HCT116 (cell line): ENCODE data around the gene SON. TPM values are rescaled to one million over a fixed set of nuclear protein-coding genes. Genes with fewer than 3 reads are reported as not detected.

Experiments used
- ATAC-seq: fragments of 200-7000 bp; cut with Tn5 transposase; 2 replicates; pipeline ENCODE4 v1.9.1; 2020; ENCODE audit warnings: mild to moderate bottlenecking, moderate library complexity
- BruUV-seq: library from RNA; stranded (reverse); fragments of 400-500 nt; replicated peaks from 2 replicates; lab custom pipeline; 2021; lab: Mats Ljungman, UMichigan
- CTCF ChIA-PET: fragments of 300-600 bp; sonication (Branson Sonifier 250); formaldehyde crosslinking; loops from one replicate; lab custom pipeline; 2021; ENCODE audit warnings: antibody characterized with exemption; lab: Charles Lee
- POLR2A ChIA-PET: fragments of 300-600, 350-600 bp; sonication (Branson Sonifier 250); formaldehyde crosslinking; loops from one replicate; lab custom pipeline; 2021; ENCODE audit warnings: antibody characterized with exemption; lab: Charles Lee
- RAD21 ChIA-PET, 2 experiments: fragments of 300-600 bp; sonication (Branson Sonifier 250); formaldehyde crosslinking; loops; one replicate each; lab custom pipeline; 2023; ENCODE audit warnings: low total read pairs in 2 of 2; ENCODE audit not compliant: uncharacterized antibody in 2 of 2, unreplicated experiment in 2 of 2, low non-redundant PET in 1 of 2; lab: Charles Lee
- DNase-seq: peaks from one replicate; pipeline ENCODE4 v3.0.0-alpha.2; 2010; ENCODE audit warnings: low read depth, low spot score
- H2AFZ ChIP-seq: fragments of 200-600 bp; shearing (Covaris generic), sonication (generic); 2 replicates; pipeline ENCODE4 v1.6.1; 2017; ENCODE audit warnings: low read depth, mixed run types, mixed read lengths, antibody characterized with exemption, low read length; ENCODE audit not compliant: poor library complexity, severe bottlenecking
- H3K27ac ChIP-seq: 2 replicates; pipeline ENCODE4 v1.5.1; 2012; ENCODE audit warnings: low read depth, low read length
- H3K27me3 ChIP-seq: fragments of 200-600 bp; sonication (generic); 2 replicates; pipeline ENCODE4 v1.6.1; 2016; ENCODE audit warnings: mixed run types, low read length, mixed read lengths; ENCODE audit not compliant: insufficient read depth
- H3K36me3 ChIP-seq, 2 experiments: fragments of 200-500 bp in 1 of 2; fragments of 200-600 bp in 1 of 2; sonication (Bioruptor generic) in 1 of 2; sonication (generic) in 1 of 2; 2 replicates each; pipeline versions ENCODE4 v1.5.1 to v1.6.1; 2014 to 2016; ENCODE audit warnings: low read length in 2 of 2, inconsistent platforms in 1 of 2, mixed read lengths in 1 of 2, mixed run types in 1 of 2; ENCODE audit not compliant: insufficient read depth in 2 of 2, control insufficient read depth in 1 of 2
- H3K4me1 ChIP-seq, 2 experiments: fragments of 200-600 bp in 1 of 2; sonication (generic) in 1 of 2; 2 replicates each; pipeline versions ENCODE4 v1.5.1 to v1.6.1; 2012 to 2017; ENCODE audit warnings: low read length in 2 of 2, inconsistent platforms in 1 of 2, mild to moderate bottlenecking in 1 of 2, mixed read lengths in 1 of 2, mixed run types in 1 of 2, moderate library complexity in 1 of 2; ENCODE audit not compliant: insufficient read depth in 2 of 2, control insufficient read depth in 1 of 2
- H3K4me2 ChIP-seq: fragments of 200-600 bp; sonication (generic); 2 replicates; pipeline ENCODE4 v1.6.1; 2017; ENCODE audit warnings: mixed run types, low read length, mixed read lengths
- H3K4me3 ChIP-seq, 2 experiments: fragments of 200-600 bp in 1 of 2; sonication (generic) in 1 of 2; replicated peaks in 1 of 2; 2 replicates each; pipeline ENCODE4 v1.5.1; 2011 to 2016; ENCODE audit warnings: low read length in 2 of 2, control low read depth in 1 of 2, low read depth in 1 of 2, mild to moderate bottlenecking in 1 of 2, mixed read lengths in 1 of 2, mixed run types in 1 of 2
- H3K79me2 ChIP-seq: fragments of 200-600 bp; sonication (generic); 2 replicates; pipeline ENCODE4 v1.6.1; 2017; ENCODE audit warnings: mild to moderate bottlenecking, mixed run types, low read length, moderate library complexity, mixed read lengths; ENCODE audit not compliant: insufficient read depth
- H3K9ac ChIP-seq: fragments of 200-600 bp; sonication (generic); 2 replicates; pipeline ENCODE4 v1.6.1; 2016; ENCODE audit warnings: low read length, mixed read lengths
- H3K9me2 ChIP-seq: fragments of 200-600 bp; sonication (generic), shearing (Covaris generic); 2 replicates; pipeline ENCODE4 v1.6.1; 2017; ENCODE audit warnings: mixed run types, mild to moderate bottlenecking, moderate library complexity; ENCODE audit not compliant: insufficient read depth
- H3K9me3 ChIP-seq, 2 experiments: fragments of 200-500 bp in 1 of 2; fragments of 200-600 bp in 1 of 2; sonication (Bioruptor generic) in 1 of 2; sonication (generic) in 1 of 2; 2 replicates each; pipeline ENCODE4 v1.6.1; 2014 to 2017; ENCODE audit warnings: low read length in 2 of 2, mixed read lengths in 2 of 2, inconsistent platforms in 1 of 2, low read depth in 1 of 2, mild to moderate bottlenecking in 1 of 2, mixed run types in 1 of 2, moderate library complexity in 1 of 2; ENCODE audit not compliant: control insufficient read depth in 1 of 2, insufficient read depth in 1 of 2
- H4K20me1 ChIP-seq: fragments of 200-600 bp; sonication (generic), shearing (Covaris generic); 2 replicates; pipeline ENCODE4 v1.6.1; 2017; ENCODE audit warnings: mixed run types, mild to moderate bottlenecking, moderate library complexity; ENCODE audit not compliant: insufficient read depth
- ATF3 ChIP-seq: IDR thresholded peaks from 2 replicates; pipeline ENCODE4 v1.6.1; 2012
- CBX3 ChIP-seq: IDR thresholded peaks from 2 replicates; pipeline ENCODE4 v1.6.1; 2012; ENCODE audit warnings: low read depth
- EGR1 ChIP-seq: IDR thresholded peaks from 2 replicates; pipeline ENCODE4 v1.6.1; 2012; ENCODE audit warnings: low read depth
- ELF1 ChIP-seq: IDR thresholded peaks from 2 replicates; pipeline ENCODE4 v1.6.1; 2012; ENCODE audit warnings: low read depth, borderline replicate concordance
- EZH2phosphoT487 ChIP-seq: fragments of 200-600 bp; IDR thresholded peaks from 2 replicates; pipeline ENCODE4 v1.6.1; 2018; ENCODE audit warnings: antibody characterized with exemption, borderline replicate concordance
- FOSL1 ChIP-seq: IDR thresholded peaks from 2 replicates; pipeline ENCODE4 v1.6.1; 2012; ENCODE audit warnings: low read depth
- JUND ChIP-seq: IDR thresholded peaks from 2 replicates; pipeline ENCODE4 v1.6.1; 2012
- POLR2A ChIP-seq: IDR thresholded peaks from 2 replicates; pipeline ENCODE4 v1.7.0; 2011; ENCODE audit warnings: borderline replicate concordance; ENCODE audit not compliant: insufficient read depth, insufficient read length; ENCODE audit errors: extremely low read depth
- POLR2AphosphoS5 ChIP-seq: IDR thresholded peaks from 2 replicates; pipeline ENCODE4 v1.6.1; 2011; ENCODE audit warnings: mild to moderate bottlenecking, low read depth, low read length, moderate library complexity
- RAD21 ChIP-seq: IDR thresholded peaks from 2 replicates; pipeline ENCODE4 v1.6.1; 2012; ENCODE audit warnings: low read depth, mild to moderate bottlenecking
- SIN3A ChIP-seq: IDR thresholded peaks from 2 replicates; pipeline ENCODE4 v1.6.1; 2012; ENCODE audit warnings: low read depth
- SRF ChIP-seq: IDR thresholded peaks from 2 replicates; pipeline ENCODE4 v1.6.1; 2012; ENCODE audit warnings: low read depth
- YY1 ChIP-seq: IDR thresholded peaks from 2 replicates; pipeline ENCODE4 v1.6.1; 2011; ENCODE audit warnings: low read length, low read depth, moderate library complexity, mild to moderate bottlenecking; ENCODE audit not compliant: insufficient replicate concordance; ENCODE audit errors: extremely low read depth
- ZFX ChIP-seq: fragments of 450-650 bp; IDR thresholded peaks from 2 replicates; pipeline ENCODE4 v1.6.1; 2017
- ZNF274 ChIP-seq: fragments of 200-500 bp; sonication (Bioruptor generic); IDR thresholded peaks from 2 replicates; pipeline ENCODE4 v1.6.1; 2014; ENCODE audit warnings: mild to moderate bottlenecking, low read depth, low read length, inconsistent platforms
- intact Hi-C: fragments of 100-400 bp; cut with micrococcal nuclease; formaldehyde crosslinking; loops from 2 replicates; pipeline ENCODE4 v1.10.0; 2022
- total RNA-seq: library from RNA; stranded (reverse); gene quantifications from one replicate; pipeline ENCODE4 v1.2.1, GENCODE V29; 2021; ENCODE audit not compliant: unreplicated experiment
- TF ChIP-seq, protein P1 (sequence below): IDR thresholded peaks from 2 replicates; pipeline ENCODE4 v1.6.1; 2011; ENCODE audit warnings: mild to moderate bottlenecking, low read length, moderate library complexity; ENCODE audit not compliant: insufficient replicate concordance; ENCODE audit errors: extremely low read depth

Gene SON
- total RNA-seq, 1 experiment from 2014 or later, result 195 TPM

DNA sequence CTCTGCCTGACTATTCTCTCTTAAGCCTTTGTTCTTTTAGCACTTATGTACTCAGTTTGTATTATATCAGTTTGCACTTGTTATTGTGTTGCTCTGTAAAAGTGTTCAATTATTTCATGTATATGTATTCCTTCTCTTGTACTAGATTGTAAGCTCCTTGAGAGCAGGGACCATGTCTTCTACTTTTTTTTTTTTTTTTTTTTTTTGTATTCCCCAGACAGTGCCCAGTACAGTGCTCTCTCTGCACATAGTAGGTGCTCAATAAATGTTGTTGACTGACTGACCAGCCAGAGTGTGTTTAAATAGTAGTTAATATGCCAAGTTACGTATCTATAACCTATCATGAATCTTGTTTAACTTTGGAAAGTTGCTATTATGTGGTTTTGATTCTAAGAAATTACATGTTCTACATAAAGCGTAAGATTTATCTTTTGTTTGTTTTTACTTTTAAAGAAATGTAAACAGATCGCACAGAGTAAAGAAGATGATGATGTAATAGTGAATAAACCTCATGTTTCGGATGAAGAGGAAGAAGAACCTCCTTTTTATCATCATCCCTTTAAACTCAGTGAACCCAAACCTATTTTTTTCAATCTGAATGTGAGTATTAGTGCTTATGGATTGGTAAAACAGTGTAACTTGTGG, 16.1 kb downstream of the SON start:
- no peaks in the 10 kb centered on the region for H3K4me1 ChIP-seq
- H3K36me3 ChIP-seq, result peaks cover 77 to 85% of the 10 kb centered on the region in 2 experiments
- CTCF ChIA-PET, result no interaction called here
- H3K9ac ChIP-seq, result no peak overlapping the region
- RAD21 ChIA-PET, result no interaction called here
- no peaks in the 10 kb centered on the region for H3K9me3 ChIP-seq
- H3K27me3 ChIP-seq, result no peaks in the 10 kb centered on the region
- H4K20me1 ChIP-seq, result peaks cover 53% of the 10 kb centered on the region
- no peak overlapping the region for H3K4me3 ChIP-seq
- no peak overlapping the region for H2AFZ ChIP-seq
- BruUV-seq, result no TSS peak
- intact Hi-C loops, result no loop called here
- ATAC-seq, result no peak
- POLR2A ChIA-PET, result no interaction called here
- H3K79me2 ChIP-seq, result peaks cover 100% of the 10 kb centered on the region
- no peak overlapping the region for H3K4me2 ChIP-seq
- H3K27ac ChIP-seq, result no peak overlapping the region
- no peaks in the 10 kb centered on the region for H3K9me2 ChIP-seq
- no peak for DNase-seq
- TF ChIP-seq JUND, result no peak
- no peak for TF ChIP-seq RAD21

DNA sequence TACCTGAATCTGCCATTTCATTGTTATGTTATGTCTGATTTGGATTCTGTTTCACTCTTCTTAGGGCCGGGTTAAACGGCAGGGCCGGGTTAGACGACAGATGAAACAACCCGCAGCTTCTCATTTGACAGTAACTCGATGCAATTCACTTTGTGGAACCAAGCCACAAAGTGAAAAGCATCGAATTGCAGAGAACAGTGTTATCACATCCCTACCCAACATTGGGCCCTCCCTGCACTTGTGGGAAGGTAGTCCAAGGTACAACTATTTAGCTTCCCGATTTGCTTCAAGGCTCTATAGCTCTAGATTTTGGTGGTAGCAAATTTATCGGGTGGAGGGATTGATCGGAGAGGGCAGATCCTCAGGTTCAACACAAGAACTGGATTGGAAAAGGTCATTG, 17.0 kb downstream of the SON start:
- POLR2A ChIA-PET, result no interaction called here
- no peak overlapping the region for H3K27ac ChIP-seq
- CTCF ChIA-PET, result no interaction called here
- H3K4me3 ChIP-seq, result no peak overlapping the region
- peaks cover 69 to 77% of the 10 kb centered on the region in 2 experiments for H3K36me3 ChIP-seq
- no peaks in the 10 kb centered on the region for H3K9me2 ChIP-seq
- no peaks in the 10 kb centered on the region for H3K27me3 ChIP-seq
- no peak for DNase-seq
- peaks cover 99% of the 10 kb centered on the region for H3K79me2 ChIP-seq
- no peaks in the 10 kb centered on the region for H3K9me3 ChIP-seq
- intact Hi-C loops, result no loop called here
- H3K4me1 ChIP-seq, result no peaks in the 10 kb centered on the region
- RAD21 ChIA-PET, result no interaction called here
- no peak overlapping the region for H3K4me2 ChIP-seq
- H4K20me1 ChIP-seq, result peaks cover 55% of the 10 kb centered on the region
- ATAC-seq, result no peak
- BruUV-seq, result no TSS peak
- no peak overlapping the region for H2AFZ ChIP-seq
- no peak overlapping the region for H3K9ac ChIP-seq
- TF ChIP-seq YY1 (no peak), RAD21 (no peak), SRF (no peak), ELF1 (no peak), JUND (no peak), SIN3A (no peak), POLR2A (no peak), FOSL1 (no peak), POLR2AphosphoS5 (no peak), CBX3 (no peak), EGR1 (no peak), EZH2phosphoT487 (no peak), ATF3 (no peak), ZFX (no peak), ZNF274 (no peak)
- TF ChIP-seq, protein P1, sequence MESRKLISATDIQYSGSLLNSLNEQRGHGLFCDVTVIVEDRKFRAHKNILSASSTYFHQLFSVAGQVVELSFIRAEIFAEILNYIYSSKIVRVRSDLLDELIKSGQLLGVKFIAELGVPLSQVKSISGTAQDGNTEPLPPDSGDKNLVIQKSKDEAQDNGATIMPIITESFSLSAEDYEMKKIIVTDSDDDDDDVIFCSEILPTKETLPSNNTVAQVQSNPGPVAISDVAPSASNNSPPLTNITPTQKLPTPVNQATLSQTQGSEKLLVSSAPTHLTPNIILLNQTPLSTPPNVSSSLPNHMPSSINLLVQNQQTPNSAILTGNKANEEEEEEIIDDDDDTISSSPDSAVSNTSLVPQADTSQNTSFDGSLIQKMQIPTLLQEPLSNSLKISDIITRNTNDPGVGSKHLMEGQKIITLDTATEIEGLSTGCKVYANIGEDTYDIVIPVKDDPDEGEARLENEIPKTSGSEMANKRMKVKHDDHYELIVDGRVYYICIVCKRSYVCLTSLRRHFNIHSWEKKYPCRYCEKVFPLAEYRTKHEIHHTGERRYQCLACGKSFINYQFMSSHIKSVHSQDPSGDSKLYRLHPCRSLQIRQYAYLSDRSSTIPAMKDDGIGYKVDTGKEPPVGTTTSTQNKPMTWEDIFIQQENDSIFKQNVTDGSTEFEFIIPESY, result no peak
